WTC11 (cell line): ENCODE data around the gene CALHM1. TPM values are rescaled to one million over a fixed set of nuclear protein-coding genes. Genes with fewer than 3 reads are reported as not detected.

Experiments used
- ATAC-seq: fragments of 200-7000 bp; cut with Tn5 transposase; 2 replicates; pipeline ENCODE4 v1.10.0; 2021; ENCODE audit warnings: mild to moderate bottlenecking, moderate library complexity
- CTCF ChIA-PET: fragments of 300-600 bp; sonication (Branson Sonifier 250); formaldehyde crosslinking; loops from one replicate; lab custom pipeline; 2021; ENCODE audit warnings: antibody characterized with exemption; lab: Charles Lee
- POLR2A ChIA-PET: fragments of 350-600 bp; sonication (Branson Sonifier 250); formaldehyde crosslinking; loops from one replicate; lab custom pipeline; 2021; ENCODE audit warnings: antibody characterized with exemption; lab: Charles Lee
- DNase-seq: peaks from one replicate; pipeline ENCODE4 v3.0.0; 2021; ENCODE audit warnings: low spot score
- H3K27ac Mint-ChIP-seq: 2 replicates; pipeline ENCODE4 v1.8.0; 2021; ENCODE audit warnings: mixed read lengths
- H3K27me3 Mint-ChIP-seq: 2 replicates; pipeline ENCODE4 v1.8.0; 2021; ENCODE audit warnings: low read depth, mild to moderate bottlenecking, moderate library complexity, mixed read lengths
- H3K36me3 Mint-ChIP-seq: 2 replicates; pipeline ENCODE4 v1.8.0; 2021; ENCODE audit warnings: mixed read lengths
- H3K4me1 Mint-ChIP-seq: 2 replicates; pipeline ENCODE4 v1.8.0; 2022; ENCODE audit warnings: mixed read lengths
- H3K4me3 Mint-ChIP-seq: 2 replicates; pipeline ENCODE4 v1.8.0; 2021; ENCODE audit warnings: mild to moderate bottlenecking, moderate library complexity, mixed read lengths
- H3K9me3 Mint-ChIP-seq: 2 replicates; pipeline ENCODE4 v1.8.0; 2021; ENCODE audit warnings: mixed read lengths
- CBFB ChIP-seq: sonication (generic); formaldehyde crosslinking; IDR thresholded peaks from 2 replicates; pipeline ENCODE4 v1.8.1; 2022; ENCODE audit warnings: mild to moderate bottlenecking, low read depth, missing genetic modification reagents
- CREM ChIP-seq: sonication (generic); formaldehyde crosslinking; IDR thresholded peaks from 2 replicates; pipeline ENCODE4 v1.8.1; 2022; ENCODE audit warnings: mild to moderate bottlenecking, missing genetic modification reagents, moderate library complexity
- EMX1 ChIP-seq: fragments of 250-450 bp; sonication (Bioruptor Pico); IDR thresholded peaks from 2 replicates; pipeline ENCODE4 v1.8.0; 2021; ENCODE audit warnings: mild to moderate bottlenecking
- JAZF1 ChIP-seq: fragments of 250-450 bp; sonication (Bioruptor Pico); IDR thresholded peaks from 2 replicates; pipeline ENCODE4 v1.9.0; 2021; ENCODE audit warnings: moderate library complexity, mild to moderate bottlenecking, inconsistent platforms
- NFE2L1 ChIP-seq: sonication (generic); formaldehyde crosslinking; IDR thresholded peaks from 2 replicates; pipeline ENCODE4 v1.8.1; 2023; ENCODE audit warnings: missing genetic modification reagents
- OVOL2 ChIP-seq: fragments of 250-450 bp; sonication (Bioruptor Pico); IDR thresholded peaks from 2 replicates; pipeline ENCODE4 v1.9.0; 2021; ENCODE audit warnings: mild to moderate bottlenecking, borderline replicate concordance
- RORB ChIP-seq: fragments of 250-450 bp; sonication (Bioruptor Pico); IDR thresholded peaks from 2 replicates; pipeline ENCODE4 v1.9.0; 2021; ENCODE audit warnings: mild to moderate bottlenecking
- ZNF263 ChIP-seq: sonication (generic); formaldehyde crosslinking; IDR thresholded peaks from 2 replicates; pipeline ENCODE4 v1.8.1; 2022; ENCODE audit warnings: low read depth, mild to moderate bottlenecking, moderate library complexity, missing genetic modification reagents
- ZNF317 ChIP-seq: sonication (generic); formaldehyde crosslinking; IDR thresholded peaks from 2 replicates; pipeline ENCODE4 v1.8.1; 2023; ENCODE audit warnings: low read depth, mild to moderate bottlenecking, moderate library complexity, missing genetic modification reagents, borderline replicate concordance
- ZNF396 ChIP-seq: fragments of 250-450 bp; sonication (Bioruptor Pico); IDR thresholded peaks from 2 replicates; pipeline ENCODE4 v1.8.0; 2021; ENCODE audit warnings: mild to moderate bottlenecking, moderate library complexity, borderline replicate concordance
- total RNA-seq: library from RNA; stranded (reverse); gene quantifications from 3 replicates; pipeline ENCODE4 v1.2.3, GENCODE V29; 2021
- TF ChIP-seq, protein P1 (sequence below): sonication (generic); formaldehyde crosslinking; IDR thresholded peaks from 2 replicates; pipeline ENCODE4 v1.8.0; 2022; ENCODE audit warnings: mild to moderate bottlenecking, missing genetic modification reagents
- TF ChIP-seq, protein P2 (sequence below): sonication (generic); formaldehyde crosslinking; IDR thresholded peaks from 2 replicates; pipeline ENCODE4 v1.8.1; 2023; ENCODE audit warnings: mild to moderate bottlenecking, missing genetic modification reagents, moderate library complexity
- TF ChIP-seq, protein P3 (sequence below): sonication (generic); formaldehyde crosslinking; IDR thresholded peaks from 2 replicates; pipeline ENCODE4 v1.8.1; 2023; ENCODE audit warnings: mild to moderate bottlenecking, missing genetic modification reagents, moderate library complexity
- TF ChIP-seq, protein P4 (sequence below): sonication (generic); formaldehyde crosslinking; IDR thresholded peaks from 2 replicates; pipeline ENCODE4 v1.8.0; 2023; ENCODE audit warnings: missing genetic modification reagents, mild to moderate bottlenecking, borderline replicate concordance
- TF ChIP-seq, protein P5 (sequence below): sonication (generic); formaldehyde crosslinking; IDR thresholded peaks from 2 replicates; pipeline ENCODE4 v1.8.1; 2023; ENCODE audit warnings: mild to moderate bottlenecking, missing genetic modification reagents
- TF ChIP-seq, protein P6 (sequence below): fragments of 250-450 bp; sonication (Bioruptor Pico); IDR thresholded peaks from 2 replicates; pipeline ENCODE4 v1.9.0; 2021; ENCODE audit warnings: mild to moderate bottlenecking

CALHM1 gene
- total RNA-seq, 1 experiment from 2014 or later: 0.39 TPM

DNA sequence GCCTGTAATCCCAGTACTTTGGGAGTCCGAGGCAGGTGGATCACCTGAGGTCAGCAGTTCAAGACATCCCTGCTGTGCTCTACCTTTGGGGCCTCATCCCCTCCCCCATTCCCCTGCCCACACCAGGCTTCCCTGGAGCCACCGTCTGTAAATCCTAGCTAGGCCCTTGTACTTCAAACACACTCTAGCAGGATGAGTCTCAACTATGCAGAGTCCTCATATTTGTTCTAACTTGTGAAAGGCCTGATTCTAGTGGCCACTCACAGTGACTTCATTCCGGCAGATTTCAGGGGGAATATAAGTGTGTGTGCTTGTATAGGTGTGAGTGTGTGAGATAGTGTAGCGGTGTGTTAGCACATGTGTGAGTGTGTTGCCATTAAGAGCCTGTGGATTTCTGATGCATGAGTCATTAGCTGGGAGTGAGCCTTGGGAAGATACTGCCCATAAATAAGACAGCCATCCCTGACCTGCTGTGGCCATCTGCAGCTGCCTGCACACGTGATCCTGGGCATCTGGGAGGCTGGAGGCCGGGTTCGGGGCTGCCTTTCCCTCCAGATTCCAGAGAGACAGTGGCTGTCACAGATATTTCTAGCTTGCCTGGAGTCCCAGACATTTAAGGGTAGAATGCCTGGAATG lies 33.1 kb upstream of the CALHM1 start:
- Mint-ChIP-seq H3K4me3 (0 out of 2 replicates have a peak overlapping the region, but pooled peaks have one; percentile 11), H3K36me3 (no peaks in the 10 kb centered on the region), H3K9me3 (no peaks in the 10 kb centered on the region), H3K4me1 (peaks cover 9% of the 10 kb centered on the region), H3K27ac (no peak overlapping the region), H3K27me3 (peaks cover 50% of the 10 kb centered on the region)
- ATAC-seq (no peak), DNase-seq (no peak)
- POLR2A ChIA-PET: interaction anchor here (0.6 kb wide), 1 partner anchor 8 kb away, joined by 3 read pairs; no protein-coding TSS in a partner anchor
- TF ChIP-seq, protein P1, sequence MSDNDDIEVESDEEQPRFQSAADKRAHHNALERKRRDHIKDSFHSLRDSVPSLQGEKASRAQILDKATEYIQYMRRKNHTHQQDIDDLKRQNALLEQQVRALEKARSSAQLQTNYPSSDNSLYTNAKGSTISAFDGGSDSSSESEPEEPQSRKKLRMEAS (CRISPR knock-in tag): no peak
- TF ChIP-seq OVOL2 (CRISPR knock-in tag): no peak
- TF ChIP-seq, protein P2, sequence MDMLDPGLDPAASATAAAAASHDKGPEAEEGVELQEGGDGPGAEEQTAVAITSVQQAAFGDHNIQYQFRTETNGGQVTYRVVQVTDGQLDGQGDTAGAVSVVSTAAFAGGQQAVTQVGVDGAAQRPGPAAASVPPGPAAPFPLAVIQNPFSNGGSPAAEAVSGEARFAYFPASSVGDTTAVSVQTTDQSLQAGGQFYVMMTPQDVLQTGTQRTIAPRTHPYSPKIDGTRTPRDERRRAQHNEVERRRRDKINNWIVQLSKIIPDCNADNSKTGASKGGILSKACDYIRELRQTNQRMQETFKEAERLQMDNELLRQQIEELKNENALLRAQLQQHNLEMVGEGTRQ (CRISPR knock-in tag): peak; percentile 10; the same call in 1 of the 2 replicates
- no peak for TF ChIP-seq NFE2L1 (CRISPR knock-in tag)
- TF ChIP-seq, protein P3, sequence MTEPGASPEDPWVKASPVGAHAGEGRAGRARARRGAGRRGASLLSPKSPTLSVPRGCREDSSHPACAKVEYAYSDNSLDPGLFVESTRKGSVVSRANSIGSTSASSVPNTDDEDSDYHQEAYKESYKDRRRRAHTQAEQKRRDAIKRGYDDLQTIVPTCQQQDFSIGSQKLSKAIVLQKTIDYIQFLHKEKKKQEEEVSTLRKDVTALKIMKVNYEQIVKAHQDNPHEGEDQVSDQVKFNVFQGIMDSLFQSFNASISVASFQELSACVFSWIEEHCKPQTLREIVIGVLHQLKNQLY (CRISPR knock-in tag): no peak
- no peak for TF ChIP-seq ZNF396 (CRISPR knock-in tag)
- TF ChIP-seq EMX1: no peak
- TF ChIP-seq RORB (CRISPR knock-in tag): no peak
- TF ChIP-seq, protein P4, sequence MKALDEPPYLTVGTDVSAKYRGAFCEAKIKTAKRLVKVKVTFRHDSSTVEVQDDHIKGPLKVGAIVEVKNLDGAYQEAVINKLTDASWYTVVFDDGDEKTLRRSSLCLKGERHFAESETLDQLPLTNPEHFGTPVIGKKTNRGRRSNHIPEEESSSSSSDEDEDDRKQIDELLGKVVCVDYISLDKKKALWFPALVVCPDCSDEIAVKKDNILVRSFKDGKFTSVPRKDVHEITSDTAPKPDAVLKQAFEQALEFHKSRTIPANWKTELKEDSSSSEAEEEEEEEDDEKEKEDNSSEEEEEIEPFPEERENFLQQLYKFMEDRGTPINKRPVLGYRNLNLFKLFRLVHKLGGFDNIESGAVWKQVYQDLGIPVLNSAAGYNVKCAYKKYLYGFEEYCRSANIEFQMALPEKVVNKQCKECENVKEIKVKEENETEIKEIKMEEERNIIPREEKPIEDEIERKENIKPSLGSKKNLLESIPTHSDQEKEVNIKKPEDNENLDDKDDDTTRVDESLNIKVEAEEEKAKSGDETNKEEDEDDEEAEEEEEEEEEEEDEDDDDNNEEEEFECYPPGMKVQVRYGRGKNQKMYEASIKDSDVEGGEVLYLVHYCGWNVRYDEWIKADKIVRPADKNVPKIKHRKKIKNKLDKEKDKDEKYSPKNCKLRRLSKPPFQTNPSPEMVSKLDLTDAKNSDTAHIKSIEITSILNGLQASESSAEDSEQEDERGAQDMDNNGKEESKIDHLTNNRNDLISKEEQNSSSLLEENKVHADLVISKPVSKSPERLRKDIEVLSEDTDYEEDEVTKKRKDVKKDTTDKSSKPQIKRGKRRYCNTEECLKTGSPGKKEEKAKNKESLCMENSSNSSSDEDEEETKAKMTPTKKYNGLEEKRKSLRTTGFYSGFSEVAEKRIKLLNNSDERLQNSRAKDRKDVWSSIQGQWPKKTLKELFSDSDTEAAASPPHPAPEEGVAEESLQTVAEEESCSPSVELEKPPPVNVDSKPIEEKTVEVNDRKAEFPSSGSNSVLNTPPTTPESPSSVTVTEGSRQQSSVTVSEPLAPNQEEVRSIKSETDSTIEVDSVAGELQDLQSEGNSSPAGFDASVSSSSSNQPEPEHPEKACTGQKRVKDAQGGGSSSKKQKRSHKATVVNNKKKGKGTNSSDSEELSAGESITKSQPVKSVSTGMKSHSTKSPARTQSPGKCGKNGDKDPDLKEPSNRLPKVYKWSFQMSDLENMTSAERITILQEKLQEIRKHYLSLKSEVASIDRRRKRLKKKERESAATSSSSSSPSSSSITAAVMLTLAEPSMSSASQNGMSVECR (CRISPR knock-in tag): no peak
- CTCF ChIA-PET: interaction anchor here (1.1 to 3.4 kb wide), 6 partner anchors 16 to 101 kb away, joined by 3 to 30 read pairs (median 12); partner anchors contain the start of gene CALHM2

DNA sequence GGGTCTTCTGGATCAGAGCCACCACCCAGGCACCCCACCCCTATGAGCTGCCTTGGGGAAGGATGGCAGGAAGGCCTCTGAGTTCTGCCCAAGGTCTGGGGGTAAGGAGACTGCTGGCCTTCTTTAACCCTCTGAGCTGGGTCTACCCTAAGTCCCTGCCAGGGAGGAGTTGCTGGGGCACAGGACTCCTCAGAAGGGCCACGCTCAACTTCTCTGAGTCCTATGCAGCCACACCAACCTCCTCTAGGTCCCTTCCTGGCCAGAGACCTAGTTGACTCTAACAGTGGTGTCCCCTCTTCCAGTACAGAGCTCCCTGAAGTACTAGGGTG lies 32.2 kb upstream of the CALHM1 start:
- no peak overlapping the region for H3K27ac Mint-ChIP-seq
- H3K36me3 Mint-ChIP-seq: no peaks in the 10 kb centered on the region
- H3K4me3 Mint-ChIP-seq: no peak overlapping the region
- DNase-seq (no peak), ATAC-seq (no peak)
- H3K27me3 Mint-ChIP-seq: peaks cover 41% of the 10 kb centered on the region
- POLR2A ChIA-PET: no interaction called here
- CTCF ChIA-PET: interaction anchor here (0.5 to 3.5 kb wide), 7 partner anchors 14 to 1141 kb away, joined by 3 to 12 read pairs (median 4); no protein-coding TSS in a partner anchor
- H3K4me1 Mint-ChIP-seq: peaks cover 9% of the 10 kb centered on the region
- H3K9me3 Mint-ChIP-seq: no peaks in the 10 kb centered on the region
- TF ChIP-seq, protein P4 (CRISPR knock-in tag): no peak
- TF ChIP-seq, protein P5, sequence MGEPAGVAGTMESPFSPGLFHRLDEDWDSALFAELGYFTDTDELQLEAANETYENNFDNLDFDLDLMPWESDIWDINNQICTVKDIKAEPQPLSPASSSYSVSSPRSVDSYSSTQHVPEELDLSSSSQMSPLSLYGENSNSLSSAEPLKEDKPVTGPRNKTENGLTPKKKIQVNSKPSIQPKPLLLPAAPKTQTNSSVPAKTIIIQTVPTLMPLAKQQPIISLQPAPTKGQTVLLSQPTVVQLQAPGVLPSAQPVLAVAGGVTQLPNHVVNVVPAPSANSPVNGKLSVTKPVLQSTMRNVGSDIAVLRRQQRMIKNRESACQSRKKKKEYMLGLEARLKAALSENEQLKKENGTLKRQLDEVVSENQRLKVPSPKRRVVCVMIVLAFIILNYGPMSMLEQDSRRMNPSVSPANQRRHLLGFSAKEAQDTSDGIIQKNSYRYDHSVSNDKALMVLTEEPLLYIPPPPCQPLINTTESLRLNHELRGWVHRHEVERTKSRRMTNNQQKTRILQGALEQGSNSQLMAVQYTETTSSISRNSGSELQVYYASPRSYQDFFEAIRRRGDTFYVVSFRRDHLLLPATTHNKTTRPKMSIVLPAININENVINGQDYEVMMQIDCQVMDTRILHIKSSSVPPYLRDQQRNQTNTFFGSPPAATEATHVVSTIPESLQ (CRISPR knock-in tag): no peak
- TF ChIP-seq JAZF1 (CRISPR knock-in tag) (no peak), CREM (no peak), ZNF317 (no peak), CBFB (CRISPR knock-in tag) (no peak), ZNF263 (CRISPR knock-in tag) (no peak), EMX1 (no peak)
- TF ChIP-seq, protein P6, sequence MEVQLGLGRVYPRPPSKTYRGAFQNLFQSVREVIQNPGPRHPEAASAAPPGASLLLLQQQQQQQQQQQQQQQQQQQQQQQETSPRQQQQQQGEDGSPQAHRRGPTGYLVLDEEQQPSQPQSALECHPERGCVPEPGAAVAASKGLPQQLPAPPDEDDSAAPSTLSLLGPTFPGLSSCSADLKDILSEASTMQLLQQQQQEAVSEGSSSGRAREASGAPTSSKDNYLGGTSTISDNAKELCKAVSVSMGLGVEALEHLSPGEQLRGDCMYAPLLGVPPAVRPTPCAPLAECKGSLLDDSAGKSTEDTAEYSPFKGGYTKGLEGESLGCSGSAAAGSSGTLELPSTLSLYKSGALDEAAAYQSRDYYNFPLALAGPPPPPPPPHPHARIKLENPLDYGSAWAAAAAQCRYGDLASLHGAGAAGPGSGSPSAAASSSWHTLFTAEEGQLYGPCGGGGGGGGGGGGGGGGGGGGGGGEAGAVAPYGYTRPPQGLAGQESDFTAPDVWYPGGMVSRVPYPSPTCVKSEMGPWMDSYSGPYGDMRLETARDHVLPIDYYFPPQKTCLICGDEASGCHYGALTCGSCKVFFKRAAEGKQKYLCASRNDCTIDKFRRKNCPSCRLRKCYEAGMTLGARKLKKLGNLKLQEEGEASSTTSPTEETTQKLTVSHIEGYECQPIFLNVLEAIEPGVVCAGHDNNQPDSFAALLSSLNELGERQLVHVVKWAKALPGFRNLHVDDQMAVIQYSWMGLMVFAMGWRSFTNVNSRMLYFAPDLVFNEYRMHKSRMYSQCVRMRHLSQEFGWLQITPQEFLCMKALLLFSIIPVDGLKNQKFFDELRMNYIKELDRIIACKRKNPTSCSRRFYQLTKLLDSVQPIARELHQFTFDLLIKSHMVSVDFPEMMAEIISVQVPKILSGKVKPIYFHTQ: no peak
